ENCODE measurements around the gene RERE.
"Not testable (repeated sequence)": the region's sequence is repeated elsewhere in the genome, so short reads cannot be mapped to it uniquely, and the experiment has no call there.

RERE gene

GRCh38 chr1:8598783-8599182 is 218.7 kb downstream of the RERE start:
- DNase-seq: no peak

- DNase-seq: no peak
These were observed 219.2 kb downstream of the RERE start for GRCh38 chr1:8598060-8598724.

GRCh38 chr1:8597455-8597854 is 220.0 kb downstream of the RERE start:
- no peak for DNase-seq

- no peak for DNase-seq
These were observed 221.5 kb downstream of the RERE start for GRCh38 chr1:8595941-8596340.

- no peak for DNase-seq
These were observed 222.1 kb downstream of the RERE start for GRCh38 chr1:8595332-8595731.

GRCh38 chr1:8593292-8593691 is 224.1 kb downstream of the RERE start:
- DNase-seq: not testable (repeated sequence)

- no peak for DNase-seq
These were observed 225.9 kb downstream of the RERE start for GRCh38 chr1:8591569-8591968.

GRCh38 chr1:8590721-8591351 is 226.6 kb downstream of the RERE start:
- DNase-seq: no peak

GRCh38 chr1:8589571-8589970 is 227.9 kb downstream of the RERE start:
- DNase-seq: no peak

- no peak for DNase-seq
These were observed 229.7 kb downstream of the RERE start for GRCh38 chr1:8587784-8588183.

GRCh38 chr1:8586438-8586837 is 231.0 kb downstream of the RERE start:
- DNase-seq: no peak

GRCh38 chr1:8584316-8584715 is 233.1 kb downstream of the RERE start:
- DNase-seq: no peak

- DNase-seq: no peak
These were observed 234.4 kb downstream of the RERE start for GRCh38 chr1:8583031-8583430.

- no peak for DNase-seq
These were observed 236.9 kb downstream of the RERE start for GRCh38 chr1:8580566-8580965.

- DNase-seq: no peak
These were observed 238.5 kb downstream of the RERE start for GRCh38 chr1:8578936-8579335.

- no peak for DNase-seq
These were observed 239.1 kb downstream of the RERE start for GRCh38 chr1:8578132-8578877.

- no peak for DNase-seq
These were observed 242.5 kb downstream of the RERE start for GRCh38 chr1:8574985-8575384.

- no peak for DNase-seq
These were observed 245.3 kb downstream of the RERE start for GRCh38 chr1:8572106-8572505.

GRCh38 chr1:8571200-8571984 is 246.0 kb downstream of the RERE start:
- DNase-seq: no peak

GRCh38 chr1:8570465-8570864 is 247.0 kb downstream of the RERE start:
- DNase-seq: no peak

GRCh38 chr1:8569242-8569641 is 248.2 kb downstream of the RERE start:
- DNase-seq: no peak

GRCh38 chr1:8568837-8569236 is 248.6 kb downstream of the RERE start:
- no peak for DNase-seq

GRCh38 chr1:8567146-8567545 is 250.3 kb downstream of the RERE start:
- DNase-seq: no peak
